Lower leg skin (tissue), 3 donors: Measurements from ENCODE around the gene GRIN1.
A peak's percentile ranks its signal among the peaks of the same experiment; 100 is the strongest.

Source experiments
- POLR2A ChIP-seq, 2 donors: fragments of 450-650 bp; IDR thresholded peaks; one replicate each; pipeline ENCODE4 v1.6.1; 2016 to 2017; ENCODE audit warnings: antibody characterized with exemption in 2 of 2, mild to moderate bottlenecking in 1 of 2, moderate library complexity in 1 of 2
- TF ChIP-seq, protein P1 (sequence below), 3 donors: fragments of 450-650 bp; IDR thresholded peaks; one replicate each; pipeline ENCODE4 v1.5.1; 2016; ENCODE audit warnings: antibody characterized with exemption in 3 of 3, mild to moderate bottlenecking in 3 of 3, moderate library complexity in 2 of 3

- TF ChIP-seq, protein P1, sequence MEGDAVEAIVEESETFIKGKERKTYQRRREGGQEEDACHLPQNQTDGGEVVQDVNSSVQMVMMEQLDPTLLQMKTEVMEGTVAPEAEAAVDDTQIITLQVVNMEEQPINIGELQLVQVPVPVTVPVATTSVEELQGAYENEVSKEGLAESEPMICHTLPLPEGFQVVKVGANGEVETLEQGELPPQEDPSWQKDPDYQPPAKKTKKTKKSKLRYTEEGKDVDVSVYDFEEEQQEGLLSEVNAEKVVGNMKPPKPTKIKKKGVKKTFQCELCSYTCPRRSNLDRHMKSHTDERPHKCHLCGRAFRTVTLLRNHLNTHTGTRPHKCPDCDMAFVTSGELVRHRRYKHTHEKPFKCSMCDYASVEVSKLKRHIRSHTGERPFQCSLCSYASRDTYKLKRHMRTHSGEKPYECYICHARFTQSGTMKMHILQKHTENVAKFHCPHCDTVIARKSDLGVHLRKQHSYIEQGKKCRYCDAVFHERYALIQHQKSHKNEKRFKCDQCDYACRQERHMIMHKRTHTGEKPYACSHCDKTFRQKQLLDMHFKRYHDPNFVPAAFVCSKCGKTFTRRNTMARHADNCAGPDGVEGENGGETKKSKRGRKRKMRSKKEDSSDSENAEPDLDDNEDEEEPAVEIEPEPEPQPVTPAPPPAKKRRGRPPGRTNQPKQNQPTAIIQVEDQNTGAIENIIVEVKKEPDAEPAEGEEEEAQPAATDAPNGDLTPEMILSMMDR (IDR thresholded peaks at IDR 0.05): peak in 1 of 3 donors; percentile 29
- TF ChIP-seq POLR2A (IDR thresholded peaks at IDR 0.05): no peak
Observed at GRCh38 chr9:137176302-137177182, 37.6 kb downstream of the GRIN1 start.
